GM18519 (cell line): ENCODE results near the gene CNTNAP2.
A peak's percentile ranks its signal among the peaks of the same experiment; 100 is the strongest.
"Not testable (repeated sequence)": the region's sequence is repeated elsewhere in the genome, so short reads cannot be mapped to it uniquely, and the experiment has no call there.

ENCODE experiments used
- ATAC-seq: cut with Tn5 transposase; IDR thresholded peaks from one replicate; pipeline ENCODE4 v1.9.1; 2021; ENCODE audit warnings: mild to moderate bottlenecking, moderate library complexity; ENCODE audit not compliant: unreplicated experiment, low FRiP score

CNTNAP2 gene

DNA sequence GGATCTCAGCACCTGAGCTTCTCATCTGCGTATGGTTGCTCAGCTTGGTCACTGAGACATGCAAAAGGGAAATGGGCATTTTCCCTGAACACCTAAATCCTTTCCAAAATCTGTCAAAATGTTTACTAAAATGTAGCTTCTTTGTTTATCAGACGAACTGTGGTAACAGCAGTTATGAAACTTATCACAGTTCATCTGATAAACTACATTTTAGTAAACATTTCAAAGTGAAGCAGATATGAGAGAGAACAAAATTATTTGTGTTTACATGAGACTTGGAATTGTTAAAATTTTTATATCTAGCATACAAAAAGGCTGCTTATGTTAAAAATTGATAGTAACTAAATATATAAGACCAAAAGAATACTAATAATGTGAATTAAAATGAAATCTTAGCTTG lies 1900.5 kb downstream of the CNTNAP2 start:
- ATAC-seq, result no peak

DNA sequence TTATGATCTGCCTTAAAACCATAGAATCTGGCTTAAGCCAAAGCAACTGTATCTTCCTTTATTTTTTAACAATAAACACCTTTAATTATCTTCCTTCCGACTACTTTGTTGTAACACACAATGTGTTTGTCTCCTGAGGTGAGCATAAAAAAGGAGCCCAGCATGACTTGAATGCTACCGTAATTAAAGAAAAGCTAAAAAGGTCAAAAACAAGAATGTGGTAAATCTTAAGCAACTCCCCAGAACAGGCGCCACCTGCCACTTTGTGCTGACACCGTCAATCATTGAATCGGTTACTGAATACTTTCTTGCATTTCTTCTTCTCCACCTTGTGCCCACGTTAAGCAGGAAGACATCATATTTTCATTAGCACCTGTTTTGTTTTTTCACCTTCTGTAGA lies 1904.1 kb downstream of the CNTNAP2 start:
- ATAC-seq, result no peak

DNA sequence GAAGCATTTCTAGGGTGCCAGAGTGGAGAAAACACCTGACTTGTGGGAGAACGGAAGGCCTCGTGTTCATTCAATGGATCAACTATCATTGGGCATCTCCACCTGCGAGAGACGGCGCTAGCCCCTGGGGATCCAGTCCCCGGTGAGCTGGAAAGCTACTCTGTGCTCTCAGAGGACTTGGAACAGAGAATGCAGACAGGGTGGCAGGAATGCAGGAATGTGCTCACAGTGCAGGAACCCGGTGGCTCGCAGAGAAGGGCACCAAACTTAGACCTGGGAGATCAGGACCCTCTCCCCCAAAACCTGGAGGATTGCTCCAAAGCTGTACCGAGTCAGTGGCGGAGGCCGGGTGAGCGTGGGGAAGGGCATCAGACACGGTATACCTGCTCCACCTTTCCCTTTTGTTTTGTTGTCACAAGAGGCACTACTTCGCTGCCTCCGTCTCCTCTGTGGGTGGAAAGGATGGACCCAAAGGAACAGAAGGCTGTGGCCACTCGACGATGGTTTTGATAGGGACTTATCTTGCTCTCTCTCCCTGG lies 1905.0 kb downstream of the CNTNAP2 start:
- ATAC-seq, result no peak

DNA sequence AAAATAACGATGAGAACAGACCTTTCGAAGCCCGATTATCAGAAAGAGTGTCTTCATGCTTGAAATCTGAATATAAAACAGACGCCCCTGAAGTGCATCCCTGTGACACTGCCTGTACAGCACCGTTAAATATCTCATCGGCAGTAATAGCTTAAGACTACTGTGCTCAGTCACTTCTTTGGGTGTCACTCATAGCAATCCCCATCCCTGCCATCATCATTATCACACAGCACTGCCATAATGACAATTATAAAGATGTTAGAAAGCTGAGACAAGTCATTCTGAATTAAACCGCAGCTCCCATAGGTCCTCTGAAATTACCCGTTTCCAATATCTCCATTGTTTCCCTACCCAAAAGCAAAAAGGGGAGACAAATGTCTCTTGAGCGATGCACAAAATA lies 1906.2 kb downstream of the CNTNAP2 start:
- ATAC-seq, result no peak

DNA sequence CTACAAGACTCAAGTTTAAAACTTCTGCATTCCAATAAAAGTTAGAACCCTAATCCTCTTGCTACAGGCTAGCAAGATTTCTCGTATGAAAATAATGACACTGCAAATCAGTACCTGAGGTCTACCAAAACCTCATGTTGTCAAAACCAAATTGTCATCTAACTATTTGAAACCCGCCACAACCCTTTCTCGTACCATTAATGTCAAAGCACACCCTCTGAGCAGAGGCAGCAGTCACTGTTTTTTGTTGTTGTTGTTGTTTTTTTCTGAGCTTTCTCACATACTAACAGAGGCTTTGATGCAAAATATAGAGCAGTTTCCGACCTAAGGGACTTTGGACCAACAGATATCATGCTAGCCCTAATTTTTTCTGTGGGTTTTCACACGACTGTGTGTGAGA lies 1910.1 kb downstream of the CNTNAP2 start:
- no peak for ATAC-seq

DNA sequence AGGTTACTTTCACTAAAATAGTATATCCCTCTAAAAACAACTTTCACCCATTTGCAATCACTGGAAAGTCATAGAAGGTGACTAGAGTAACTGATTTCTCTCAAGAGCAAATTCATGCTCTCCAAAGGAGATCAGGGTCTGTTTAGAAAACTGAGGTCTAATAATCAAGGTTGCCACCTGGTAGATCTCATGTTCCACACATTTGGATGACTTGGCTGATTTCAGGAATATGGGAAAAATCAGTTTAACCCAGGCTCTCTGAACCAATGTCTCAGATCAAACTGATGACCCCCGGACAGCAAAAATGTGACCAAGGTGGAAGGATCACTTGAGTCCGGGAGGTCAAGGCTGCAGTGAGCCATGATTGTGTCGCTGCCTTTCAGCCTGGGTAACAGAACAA lies 1911.6 kb downstream of the CNTNAP2 start:
- ATAC-seq, result no peak

DNA sequence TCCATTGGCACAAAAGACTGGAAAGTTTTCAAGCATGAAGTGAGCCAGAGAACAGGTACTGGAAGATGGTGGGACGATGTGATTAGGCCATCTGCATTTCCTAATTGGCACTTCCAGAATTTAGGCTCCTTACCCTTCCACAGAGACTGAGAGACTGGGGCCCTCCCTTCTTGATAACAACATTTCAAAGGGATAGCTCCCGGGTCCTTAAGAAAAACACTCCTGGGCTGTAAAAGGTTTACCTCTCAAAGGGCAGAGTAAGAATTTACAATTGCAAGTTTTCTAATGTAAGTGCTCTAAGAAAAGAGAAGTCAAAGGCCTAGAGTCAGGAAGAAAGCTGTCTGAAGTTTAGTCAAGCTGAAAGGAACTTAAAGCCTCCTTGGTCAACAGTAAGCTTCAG lies 1914.4 kb downstream of the CNTNAP2 start:
- no peak for ATAC-seq

DNA sequence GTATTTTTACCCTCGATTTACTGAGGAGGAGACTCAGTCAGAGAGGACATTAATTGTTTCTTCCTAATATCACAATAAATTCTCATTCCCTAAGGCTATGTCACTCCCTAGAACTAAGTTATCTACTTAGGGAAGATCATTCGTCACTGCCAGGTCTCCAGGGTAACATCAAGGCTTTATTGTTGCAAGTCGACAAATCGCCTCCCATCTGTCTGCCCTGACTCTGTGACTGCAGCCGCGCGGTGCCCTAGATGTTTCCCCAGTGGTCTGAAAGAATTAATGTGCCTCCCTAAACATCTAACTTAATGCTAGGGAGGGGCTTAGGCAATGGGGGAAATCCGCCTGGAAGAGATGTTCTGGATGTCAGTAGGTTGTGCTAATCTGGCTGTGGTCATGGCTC lies 1915.2 kb downstream of the CNTNAP2 start:
- no peak for ATAC-seq

DNA sequence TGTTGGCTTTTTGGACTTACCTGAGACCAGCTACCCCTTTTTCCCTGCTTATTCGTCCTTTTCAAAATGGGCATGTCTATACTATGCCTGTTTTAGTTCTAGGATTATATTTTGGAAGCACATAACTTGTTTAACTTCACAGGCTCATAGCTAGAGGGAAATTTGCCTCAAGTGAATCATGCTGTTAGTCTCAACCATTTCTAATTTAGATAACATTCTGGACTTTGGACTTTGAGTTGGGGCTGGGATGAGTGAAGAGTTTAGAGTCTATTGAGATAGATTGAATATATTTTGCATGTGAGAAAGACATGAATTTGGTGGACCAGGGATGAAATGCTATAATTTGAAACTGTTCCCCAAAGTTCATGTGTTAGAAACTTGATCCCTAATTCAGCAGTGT lies 1919.3 kb downstream of the CNTNAP2 start:
- ATAC-seq, result no peak

DNA sequence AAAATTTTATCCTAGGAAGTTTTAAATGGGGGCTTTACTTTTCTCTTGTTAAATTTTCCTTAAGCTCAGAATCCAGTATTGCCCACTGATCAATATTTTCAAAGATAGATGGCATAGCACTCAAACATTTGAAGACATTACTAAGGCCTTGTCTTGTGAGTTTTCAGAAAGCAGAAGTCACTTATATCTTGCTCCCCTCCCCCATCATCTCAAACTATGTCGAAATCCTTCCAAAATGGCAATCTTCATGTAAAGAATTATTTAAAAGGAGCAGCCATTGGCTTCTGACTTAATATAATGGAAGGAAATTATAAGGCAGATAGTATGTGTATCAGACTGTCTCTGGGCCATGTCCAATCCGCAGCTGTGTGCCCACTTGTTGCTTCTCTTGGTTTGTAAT lies 1920.4 kb downstream of the CNTNAP2 start:
- ATAC-seq, result no peak

DNA sequence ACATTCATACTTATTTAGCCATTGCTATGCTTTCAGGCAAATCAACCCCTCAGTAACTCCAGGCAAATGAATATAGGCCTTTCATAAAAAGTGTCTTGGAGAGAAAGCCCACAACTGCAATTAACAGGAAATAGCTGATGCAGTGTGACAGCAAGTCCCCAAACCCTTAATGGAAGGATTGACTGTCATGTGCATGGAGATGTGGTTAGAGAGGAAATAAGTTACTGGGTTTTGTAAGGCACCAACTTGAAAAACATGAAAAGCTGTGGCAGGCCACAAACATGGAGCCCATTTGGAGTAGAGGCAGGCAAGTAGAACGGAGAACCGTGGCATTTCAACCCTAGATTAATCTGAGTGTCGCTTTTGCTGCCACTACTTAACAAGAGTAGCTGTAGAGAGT lies 1924.6 kb downstream of the CNTNAP2 start:
- ATAC-seq, result no peak

DNA sequence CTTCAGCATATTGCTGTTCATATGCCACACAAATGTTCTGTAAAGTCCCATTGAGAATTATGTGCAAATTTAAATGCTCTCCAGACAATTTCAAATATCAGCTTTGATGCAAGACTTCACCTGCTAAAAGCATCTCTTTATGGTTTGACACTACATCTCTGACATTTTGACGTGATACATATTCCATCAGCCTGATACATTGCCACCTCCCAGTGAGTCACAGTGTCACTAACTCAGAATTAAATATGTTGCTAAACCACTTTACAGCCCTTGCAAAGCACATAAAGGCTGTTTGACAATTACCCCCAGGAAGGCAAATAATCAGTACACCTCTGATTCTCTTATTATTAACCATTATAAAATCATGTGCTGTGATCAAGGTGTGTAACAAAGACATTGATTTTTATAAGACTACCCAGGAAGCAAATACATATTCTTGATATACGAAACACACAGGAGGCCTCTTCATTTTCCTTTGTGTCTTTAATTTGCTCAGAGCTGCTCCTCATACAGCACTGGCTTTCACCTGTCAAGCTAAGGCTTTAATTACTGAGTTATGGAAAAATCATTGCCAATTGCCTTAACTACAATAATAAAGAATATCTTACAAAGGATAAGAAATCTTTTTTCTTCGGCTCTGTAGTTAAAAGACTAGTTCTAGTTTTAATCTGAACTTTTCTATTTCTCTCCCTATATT lies 1926.5 kb downstream of the CNTNAP2 start:
- no peak for ATAC-seq

DNA sequence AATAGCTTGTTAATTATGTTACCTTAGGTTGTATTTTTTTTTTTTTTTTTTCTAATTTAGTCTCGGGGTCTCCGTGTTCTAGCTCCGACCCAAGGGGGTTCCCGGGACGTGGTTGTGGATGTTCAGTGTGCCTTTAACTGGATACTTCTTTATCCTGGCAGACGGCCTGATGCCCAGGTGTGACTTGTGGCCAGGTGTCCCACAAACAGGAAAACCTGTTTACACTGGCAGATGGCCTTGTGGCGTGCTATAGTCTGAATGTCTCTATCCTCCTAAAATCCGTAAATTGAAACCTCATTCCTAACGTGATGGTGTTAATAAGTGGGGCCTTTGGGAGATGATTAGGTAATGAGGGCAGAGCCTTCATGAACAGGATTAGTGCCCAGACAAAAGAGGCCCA lies 1927.6 kb downstream of the CNTNAP2 start:
- ATAC-seq, result no peak

DNA sequence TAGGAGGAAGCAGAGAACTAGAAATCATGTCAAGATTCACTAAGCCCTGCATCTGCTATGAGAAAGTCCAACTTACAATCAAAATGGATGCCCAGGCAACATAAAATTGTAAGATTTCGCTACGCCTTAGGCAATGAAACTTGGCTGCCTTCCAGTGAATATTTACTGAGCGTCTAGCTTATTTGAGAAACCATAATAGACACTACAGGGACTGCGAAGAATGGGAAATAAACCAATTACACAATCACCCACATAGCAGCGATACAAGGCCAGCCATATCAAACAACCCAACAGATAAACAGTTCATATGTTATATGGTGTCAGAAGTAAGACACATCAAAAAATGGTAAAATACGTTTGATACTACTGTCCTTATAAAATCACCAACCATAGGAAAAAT lies 1928.9 kb downstream of the CNTNAP2 start:
- ATAC-seq, result no peak

DNA sequence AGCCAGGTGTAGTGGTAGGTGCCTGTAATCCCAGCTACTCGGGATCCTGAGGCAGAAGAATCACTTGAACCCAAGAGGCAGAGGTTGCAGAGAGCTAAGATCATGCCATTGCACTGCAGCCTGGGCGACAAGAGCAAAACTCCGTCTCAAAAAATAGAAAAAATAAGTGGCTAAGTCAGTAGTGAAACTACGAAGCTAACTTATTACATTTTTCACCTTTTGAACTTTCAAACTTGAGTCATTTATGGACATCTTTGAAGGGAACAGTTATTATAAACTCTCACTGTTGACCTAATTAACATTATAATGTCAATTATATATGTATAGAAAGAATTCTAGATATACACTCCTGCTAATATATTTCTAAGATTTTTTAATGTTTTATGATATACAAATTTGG lies 1932.5 kb downstream of the CNTNAP2 start:
- peak; percentile 71 for ATAC-seq

DNA sequence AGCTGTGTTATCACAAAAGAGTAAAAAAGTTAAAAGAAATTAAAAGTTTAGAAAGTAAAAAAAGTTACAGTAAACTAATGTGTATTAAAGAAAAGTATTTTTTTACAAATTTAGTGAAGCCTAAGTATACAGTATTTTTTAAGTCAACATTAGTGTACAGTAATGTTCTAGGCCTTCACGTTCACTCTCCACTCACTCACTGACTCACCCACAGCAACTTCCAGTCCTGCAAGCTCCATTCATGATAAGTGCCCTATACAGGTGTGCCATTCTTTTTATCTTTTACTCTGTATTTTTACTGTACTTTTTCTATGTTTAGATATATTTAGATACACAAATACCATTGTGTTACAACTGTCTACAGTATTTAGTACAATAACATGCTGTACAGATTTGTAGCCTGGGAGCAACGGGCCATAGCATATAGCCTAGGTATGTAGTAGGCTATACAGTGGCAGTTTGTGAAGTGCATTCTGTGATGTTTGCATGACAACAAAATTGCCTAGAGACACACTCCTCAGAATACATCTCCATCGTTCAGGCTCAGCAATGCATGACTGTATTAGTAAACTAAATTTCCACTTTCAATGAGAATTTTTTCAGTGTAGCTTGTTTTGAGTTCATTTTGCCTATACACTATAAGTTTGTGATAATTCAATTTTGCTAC lies 1934.0 kb downstream of the CNTNAP2 start:
- no peak for ATAC-seq

DNA sequence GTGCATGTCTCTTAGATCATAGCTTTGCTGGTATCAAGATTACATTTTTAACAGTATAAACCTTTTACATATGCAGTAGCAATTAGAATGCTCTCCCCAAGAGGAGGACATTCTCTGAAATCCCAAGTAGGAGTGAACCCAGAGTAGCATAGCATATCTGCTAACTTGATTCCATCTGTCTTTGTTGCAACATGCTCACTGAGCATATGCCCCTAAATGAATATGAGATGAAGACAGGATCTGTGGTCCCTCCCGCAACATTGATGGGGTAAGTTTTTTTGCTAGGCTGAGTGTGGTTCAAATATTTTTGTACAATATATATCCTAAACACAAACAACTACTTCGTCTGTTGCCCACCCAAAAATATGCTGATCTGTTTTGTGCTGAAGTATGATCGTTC lies 1939.8 kb downstream of the CNTNAP2 start:
- no peak for ATAC-seq

DNA sequence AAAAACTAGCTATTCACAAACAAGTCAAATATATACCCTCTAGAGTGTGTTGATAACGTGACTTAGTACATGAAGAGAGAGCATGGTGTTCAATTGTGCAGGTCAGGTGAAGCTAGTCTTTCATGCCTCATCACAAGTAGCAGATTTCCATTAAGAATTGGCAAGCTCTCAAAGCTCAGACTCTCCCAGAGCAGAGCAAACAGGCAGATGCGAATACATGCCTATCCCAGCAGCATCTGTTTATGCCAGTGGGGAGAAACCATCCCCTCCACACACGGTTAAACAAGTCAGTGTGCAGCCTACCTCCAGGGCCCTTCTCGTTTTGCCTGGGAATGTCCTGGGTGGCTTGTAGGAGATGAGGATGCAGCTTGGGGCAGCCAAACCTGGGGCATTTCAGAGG lies 1941.5 kb downstream of the CNTNAP2 start:
- no peak for ATAC-seq

DNA sequence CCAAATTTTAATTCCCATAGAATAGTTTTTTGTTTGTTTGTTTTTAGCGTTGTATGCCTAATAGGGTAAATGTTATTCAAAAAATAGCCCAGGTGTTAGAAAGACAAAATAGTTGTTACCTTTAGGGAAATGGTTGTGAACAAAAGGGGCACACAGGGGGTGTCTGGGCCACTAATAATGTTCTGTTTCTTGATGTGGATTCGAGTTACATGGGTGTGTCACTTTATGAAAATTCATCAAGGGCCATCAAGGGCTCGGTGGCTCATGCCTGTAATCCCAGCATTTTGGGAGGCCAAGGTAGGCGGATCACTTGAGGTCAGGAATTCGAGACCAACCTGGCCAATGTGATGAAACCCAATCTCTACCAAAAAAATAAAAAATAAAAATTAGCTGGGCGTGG lies 1942.2 kb downstream of the CNTNAP2 start:
- no peak for ATAC-seq

DNA sequence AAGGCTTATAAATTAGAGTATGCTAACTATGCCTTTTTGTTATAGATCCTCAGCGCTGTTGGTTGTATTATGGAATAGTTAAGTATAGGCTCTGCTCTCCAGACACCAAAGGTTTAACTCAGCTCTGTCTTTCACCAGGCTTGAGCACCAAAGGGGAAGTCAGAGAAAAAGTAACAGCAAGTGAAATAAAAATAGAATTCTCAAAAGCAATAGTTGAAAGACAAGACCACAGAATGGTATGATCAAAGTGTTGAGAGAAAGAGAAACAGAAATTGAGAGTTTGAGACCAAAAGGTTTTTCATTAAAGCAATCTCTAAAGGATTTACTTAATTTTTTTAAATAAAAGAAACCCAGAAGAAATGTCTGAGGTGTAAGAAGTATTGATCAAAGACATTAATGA lies 1944.1 kb downstream of the CNTNAP2 start:
- ATAC-seq, result peak; percentile 88

DNA sequence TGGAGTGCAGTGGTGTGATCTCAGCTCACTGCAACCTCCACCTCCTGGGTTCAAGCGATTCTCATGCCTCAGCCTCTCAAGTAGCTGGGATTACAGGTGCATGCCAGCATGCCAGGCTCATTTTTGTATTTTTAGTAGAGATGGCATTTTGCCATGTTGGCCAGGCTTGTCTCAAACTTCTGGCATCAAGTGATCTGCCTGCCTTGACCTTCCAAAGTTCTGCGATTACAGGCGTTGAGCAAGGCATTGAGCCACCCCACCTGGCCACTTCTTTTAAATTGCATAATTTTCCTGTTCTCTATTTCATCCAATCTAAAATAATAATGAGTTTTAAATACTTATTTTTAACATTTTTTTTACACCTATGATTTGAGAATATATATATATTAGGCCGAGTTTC lies 1961.5 kb downstream of the CNTNAP2 start:
- ATAC-seq, result not testable (repeated sequence)
